Naive thymus-derived CD8-positive, alpha-beta T cell (primary cell): ENCODE results near the gene S1PR2. TPM values are rescaled to one million over a fixed set of nuclear protein-coding genes. Genes with fewer than 3 reads are reported as not detected.

Source experiments
- ATAC-seq, 2 donors: fragments of 150-1000 bp; cut with Tn5 transposase in 1 of 2; sonication (Bioruptor Pico), chemical (Tn5 transposase) in 1 of 2; 1 replicate in 1 of 2; 2 replicates in 1 of 2; pipeline ENCODE4 v1.10.0; 2021; ENCODE audit warnings: mild to moderate bottlenecking in 2 of 2, moderate library complexity in 2 of 2
- POLR2A ChIA-PET: fragments of 350-600 bp; sonication (Branson Sonifier 250); formaldehyde crosslinking; loops from one replicate; lab custom pipeline; 2021; ENCODE audit warnings: antibody characterized with exemption; lab: Charles Lee
- DNase-seq, 10 donors: peaks; one replicate each; pipeline versions ENCODE4 v3.0.0 to v3.0.0-alpha.2; 2020 to 2022
- H3K27ac Mint-ChIP-seq, 10 donors: one replicate each; pipeline ENCODE4 v1.8.0; 2020 to 2022; ENCODE audit warnings: mild to moderate bottlenecking in 10 of 10, mixed read lengths in 10 of 10, moderate library complexity in 4 of 10, inconsistent platforms in 1 of 10
- H3K27me3 Mint-ChIP-seq, 5 donors: one replicate each; pipeline ENCODE4 v1.8.0; 2021 to 2022; ENCODE audit warnings: mixed read lengths in 5 of 5
- H3K36me3 Mint-ChIP-seq, 3 donors: one replicate each; pipeline ENCODE4 v1.8.0; 2020 to 2022; ENCODE audit warnings: mixed read lengths in 3 of 3, mild to moderate bottlenecking in 2 of 3, inconsistent platforms in 1 of 3
- H3K4me1 Mint-ChIP-seq, 4 donors: one replicate each; pipeline ENCODE4 v1.8.0; 2021 to 2022; ENCODE audit warnings: mixed read lengths in 4 of 4
- H3K4me3 Mint-ChIP-seq, 10 donors: one replicate each; pipeline ENCODE4 v1.8.0; 2020 to 2022; ENCODE audit warnings: mild to moderate bottlenecking in 10 of 10, mixed read lengths in 10 of 10, moderate library complexity in 6 of 10, inconsistent platforms in 1 of 10
- H3K9me3 Mint-ChIP-seq, 9 donors: one replicate each; pipeline ENCODE4 v1.8.0; 2020 to 2022; ENCODE audit warnings: mixed read lengths in 9 of 9, mild to moderate bottlenecking in 3 of 9, inconsistent platforms in 1 of 9, moderate library complexity in 1 of 9
- polyA plus RNA-seq, 3 donors: library from polyadenylated mRNA; unstranded; fragments of 300-500 nt; fragmentation: Illumina TruSeq; gene quantifications; one replicate each; pipeline ENCODE4 v1.2.3, GENCODE V29; 2021
- total RNA-seq, 8 experiments: library from RNA in 2 of 8; stranded (reverse) in 2 of 8; gene quantifications; one replicate each; pipeline ENCODE4 v1.2.3 and lab custom pipeline; 2021 to 2026

S1PR2 gene, protein sequence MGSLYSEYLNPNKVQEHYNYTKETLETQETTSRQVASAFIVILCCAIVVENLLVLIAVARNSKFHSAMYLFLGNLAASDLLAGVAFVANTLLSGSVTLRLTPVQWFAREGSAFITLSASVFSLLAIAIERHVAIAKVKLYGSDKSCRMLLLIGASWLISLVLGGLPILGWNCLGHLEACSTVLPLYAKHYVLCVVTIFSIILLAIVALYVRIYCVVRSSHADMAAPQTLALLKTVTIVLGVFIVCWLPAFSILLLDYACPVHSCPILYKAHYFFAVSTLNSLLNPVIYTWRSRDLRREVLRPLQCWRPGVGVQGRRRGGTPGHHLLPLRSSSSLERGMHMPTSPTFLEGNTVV
- total RNA-seq (1 to 10 TPM; 3.0 TPM), polyA plus RNA-seq (under 1 TPM; 0.18 to 0.60 (median 0.48) TPM), total RNA-seq (lab: John Stamatoyannopoulos, UW) (5.4 to 26.8 (median 8.7) reads per million in 6 experiments)

- Mint-ChIP-seq H3K27ac (peak within 1 kb of the TSS in 9 of 10 donors; percentile 57 to 92 (median 83)), H3K4me3 (peak within 1 kb of the TSS; percentile 81 to 93 (median 86)), H3K9me3 (no peaks in the 10 kb centered on the region), H3K27me3 (no peaks in the 10 kb centered on the region), H3K36me3 (no peaks in the 10 kb centered on the region), H3K4me1 (peaks cover 9 to 38% (median 20%) of the 10 kb centered on the region in 4 donors)
- ATAC-seq: peak; percentile 64 to 67
- peak; percentile 53 to 80 (median 64) for DNase-seq
- POLR2A ChIA-PET: interaction anchor here (0.6 to 0.9 kb wide), 2 partner anchors 20 to 25 kb away, joined by 3 read pairs; no protein-coding TSS in a partner anchor
These were observed at the start of gene S1PR2 for GRCh38 chr19:10230861-10231611. Gene S1PR2, minus strand, starts transcription at chr19:10231331. Its CDS starts 6,426 bp downstream, at chr19:10224905.

DNA sequence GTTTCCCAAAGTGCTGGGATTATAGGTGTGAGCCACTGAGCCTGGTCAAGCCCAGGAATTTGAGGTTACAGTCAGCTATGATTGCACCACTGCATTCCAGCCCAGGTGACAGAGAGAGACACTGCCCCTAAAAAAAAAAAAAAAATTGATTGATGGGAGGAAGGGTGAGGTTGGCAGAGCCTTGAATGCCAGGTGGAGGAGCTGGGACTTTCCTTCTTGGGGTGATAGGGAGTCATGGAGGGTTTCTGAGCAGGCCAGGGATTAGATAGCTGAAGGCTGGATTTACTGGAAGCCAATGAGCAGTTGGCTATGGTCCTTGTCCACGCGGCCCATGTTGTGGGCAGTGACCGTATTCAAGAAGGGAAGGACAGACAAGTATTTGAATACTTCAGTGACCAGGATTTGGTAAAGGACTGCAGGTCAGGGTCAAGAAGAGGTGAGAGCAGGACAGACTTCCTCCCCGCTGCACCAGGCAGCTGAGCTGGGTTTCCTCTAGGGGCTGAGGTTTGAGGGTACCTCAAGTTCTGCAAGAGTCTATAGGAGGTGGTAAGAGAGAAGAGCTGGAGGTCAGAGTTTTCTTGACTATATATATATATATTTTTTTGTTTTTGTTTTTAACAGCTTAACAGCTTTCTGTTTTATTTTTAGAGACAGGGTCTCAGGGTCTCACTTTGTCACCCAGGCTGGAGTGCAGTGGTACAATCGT is 48.8 kb upstream of the S1PR2 start:
- Mint-ChIP-seq H3K36me3 (peaks cover under 1 to 49% (median 9%) of the 10 kb centered on the region in 3 donors), H3K27ac (peak overlapping the region in 9 of 10 donors; percentile 14 to 81 (median 68)), H3K9me3 (no peaks in the 10 kb centered on the region), H3K4me3 (peak overlapping the region in 3 of 10 donors; percentile 21 to 49 (median 35)), H3K27me3 (no peaks in the 10 kb centered on the region), H3K4me1 (peaks cover 4 to 16% (median 12%) of the 10 kb centered on the region in 4 donors)
- DNase-seq (no peak), ATAC-seq (no peak)
- POLR2A ChIA-PET: interaction anchor here (0.6 to 1.3 kb wide), 3 partner anchors 9 to 686 kb away, joined by 3 to 6 read pairs (median 4); partner anchors contain the start of genes ICAM1 and ICAM5

- H3K4me3 Mint-ChIP-seq: no peak overlapping the region
- peaks cover 0 to 47% (median 4%) of the 10 kb centered on the region in 3 donors for H3K36me3 Mint-ChIP-seq
- no peaks in the 10 kb centered on the region for H3K9me3 Mint-ChIP-seq
- peaks cover 6 to 16% (median 14%) of the 10 kb centered on the region in 4 donors for H3K4me1 Mint-ChIP-seq
- ATAC-seq: no peak
- no peaks in the 10 kb centered on the region for H3K27me3 Mint-ChIP-seq
- peak overlapping the region in 2 of 10 donors; percentile 22 to 70 for H3K27ac Mint-ChIP-seq
- POLR2A ChIA-PET: interaction anchor here (0.6 kb wide), 1 partner anchor 77 kb away, joined by 4 read pairs; no protein-coding TSS in a partner anchor
- no peak for DNase-seq
These were observed 47.8 kb upstream of the S1PR2 start for GRCh38 chr19:10278935-10279334.

DNA sequence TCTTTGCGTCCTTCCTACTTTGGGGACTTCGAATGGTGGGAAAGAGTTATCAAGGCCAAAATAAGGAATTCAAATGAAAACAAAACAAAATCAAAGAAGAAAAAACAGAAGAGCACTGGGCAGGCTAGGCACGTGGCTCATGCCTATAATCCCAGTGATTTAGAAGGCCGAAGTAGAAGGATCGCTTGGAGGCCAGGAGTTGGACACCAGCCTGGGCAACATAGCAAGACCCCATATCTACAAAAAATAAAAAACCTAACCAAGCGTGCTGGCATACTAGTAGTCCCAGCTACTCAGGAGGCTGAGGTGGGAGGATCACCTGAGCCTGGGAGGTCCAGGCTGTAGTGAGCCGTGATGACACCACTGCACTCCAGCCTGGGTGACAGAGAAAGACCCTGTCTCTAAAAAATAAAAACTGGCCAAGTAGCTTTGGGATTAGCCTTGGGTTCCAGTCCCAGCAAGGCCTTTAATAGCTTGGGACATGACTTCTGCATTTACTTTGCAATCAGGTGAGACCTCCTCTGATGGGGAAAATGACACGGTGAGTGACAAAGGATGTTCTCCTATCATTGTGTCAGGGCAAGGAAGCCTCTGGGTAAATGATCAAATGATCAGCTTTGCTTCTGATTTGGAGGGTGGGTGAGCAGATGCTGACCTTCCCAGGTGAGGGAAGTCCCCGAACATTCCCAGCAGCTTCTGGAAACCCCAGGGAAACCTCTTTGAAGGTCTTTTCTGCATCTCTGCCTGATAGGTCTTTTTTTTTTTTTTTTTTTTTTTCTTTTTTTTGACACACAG is 46.9 kb upstream of the S1PR2 start:
- H3K4me3 Mint-ChIP-seq: no peak overlapping the region
- no peak for ATAC-seq
- POLR2A ChIA-PET: no interaction called here
- no peaks in the 10 kb centered on the region for H3K27me3 Mint-ChIP-seq
- DNase-seq: no peak
- peak overlapping the region in 4 of 10 donors; percentile 15 to 70 (median 51) for H3K27ac Mint-ChIP-seq
- H3K9me3 Mint-ChIP-seq: no peaks in the 10 kb centered on the region
- peaks cover 0 to 39% (median 3%) of the 10 kb centered on the region in 3 donors for H3K36me3 Mint-ChIP-seq
- peaks cover 6 to 17% (median 15%) of the 10 kb centered on the region in 4 donors for H3K4me1 Mint-ChIP-seq

DNA sequence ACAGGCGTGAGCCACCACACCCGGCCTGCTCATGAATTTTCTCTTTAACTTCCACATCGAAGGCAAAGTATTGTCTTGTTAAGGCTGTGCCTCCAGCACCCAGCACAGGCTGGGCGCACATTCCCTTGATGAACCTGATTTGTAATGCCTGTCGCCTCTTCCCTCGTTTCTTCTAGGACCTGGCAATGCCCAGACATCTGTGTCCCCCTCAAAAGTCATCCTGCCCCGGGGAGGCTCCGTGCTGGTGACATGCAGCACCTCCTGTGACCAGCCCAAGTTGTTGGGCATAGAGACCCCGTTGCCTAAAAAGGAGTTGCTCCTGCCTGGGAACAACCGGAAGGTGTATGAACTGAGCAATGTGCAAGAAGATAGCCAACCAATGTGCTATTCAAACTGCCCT is 43.5 kb upstream of the S1PR2 start:
- Mint-ChIP-seq H3K27ac (peak overlapping the region in 6 of 10 donors; percentile 39 to 81 (median 70)), H3K9me3 (no peaks in the 10 kb centered on the region), H3K36me3 (peaks cover 0 to 26% (median 3%) of the 10 kb centered on the region in 3 donors), H3K4me1 (peaks cover 6 to 33% (median 26%) of the 10 kb centered on the region in 4 donors), H3K4me3 (peak overlapping the region in 2 of 10 donors; percentile 17 to 36), H3K27me3 (no peaks in the 10 kb centered on the region)
- DNase-seq: no peak
- POLR2A ChIA-PET: no interaction called here
- ATAC-seq: no peak

- peak overlapping the region; percentile 76 to 88 (median 84) for H3K4me3 Mint-ChIP-seq
- peaks cover 0 to 13% (median 0%) of the 10 kb centered on the region in 3 donors for H3K36me3 Mint-ChIP-seq
- no peaks in the 10 kb centered on the region for H3K9me3 Mint-ChIP-seq
- peak overlapping the region; percentile 75 to 92 (median 88) for H3K27ac Mint-ChIP-seq
- no peaks in the 10 kb centered on the region for H3K27me3 Mint-ChIP-seq
- POLR2A ChIA-PET: interaction anchor here (0.7 to 3.8 kb wide), 13 partner anchors 9 to 165 kb away, joined by 3 to 52 read pairs (median 6); partner anchors contain the start of genes ICAM5, MRPL4, PPAN and RAVER1
- peaks cover 6 to 30% (median 25%) of the 10 kb centered on the region in 4 donors for H3K4me1 Mint-ChIP-seq
- DNase-seq (peak in 1 of 10 donors; percentile 42), ATAC-seq (no peak)
These were observed 40.5 kb upstream of the S1PR2 start for GRCh38 chr19:10271543-10272086.

DNA sequence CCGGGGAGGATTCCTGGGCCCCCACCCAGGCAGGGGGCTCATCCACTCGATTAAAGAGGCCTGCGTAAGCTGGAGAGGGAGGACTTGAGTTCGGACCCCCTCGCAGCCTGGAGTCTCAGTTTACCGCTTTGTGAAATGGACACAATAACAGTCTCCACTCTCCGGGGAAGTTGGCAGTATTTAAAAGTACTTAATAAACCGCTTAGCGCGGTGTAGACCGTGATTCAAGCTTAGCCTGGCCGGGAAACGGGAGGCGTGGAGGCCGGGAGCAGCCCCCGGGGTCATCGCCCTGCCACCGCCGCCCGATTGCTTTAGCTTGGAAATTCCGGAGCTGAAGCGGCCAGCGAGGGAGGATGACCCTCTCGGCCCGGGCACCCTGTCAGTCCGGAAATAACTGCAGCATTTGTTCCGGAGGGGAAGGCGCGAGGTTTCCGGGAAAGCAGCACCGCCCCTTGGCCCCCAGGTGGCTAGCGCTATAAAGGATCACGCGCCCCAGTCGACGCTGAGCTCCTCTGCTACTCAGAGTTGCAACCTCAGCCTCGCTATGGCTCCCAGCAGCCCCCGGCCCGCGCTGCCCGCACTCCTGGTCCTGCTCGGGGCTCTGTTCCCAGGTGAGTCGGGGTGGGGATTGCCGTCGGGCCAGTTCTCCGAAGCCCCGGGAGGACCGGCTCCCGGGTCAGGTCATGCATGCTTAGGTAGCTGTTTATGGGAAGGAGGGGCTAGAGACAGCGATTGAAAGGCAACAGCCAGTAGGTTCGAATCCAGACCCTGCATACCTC is 39.7 kb upstream of the S1PR2 start, which contains the start of gene ICAM1:
Gene ICAM1 (plus strand): TSS at position 505 of the 779 bp plus-strand sequence. CDS start 40 bp downstream, at position 545.
- DNase-seq (peak; percentile 41 to 76 (median 60)), ATAC-seq (peak; percentile 61 to 64)
- peak within 1 kb of the TSS; percentile 75 to 92 (median 88) for H3K27ac Mint-ChIP-seq
- H3K9me3 Mint-ChIP-seq: no peaks in the 10 kb centered on the region
- H3K4me1 Mint-ChIP-seq: peaks cover 6 to 30% (median 25%) of the 10 kb centered on the region in 4 donors
- peak within 1 kb of the TSS; percentile 76 to 88 (median 84) for H3K4me3 Mint-ChIP-seq
- POLR2A ChIA-PET: interaction anchor here (0.5 to 3.8 kb wide), 23 partner anchors 9 to 164 kb away, joined by 3 to 52 read pairs (median 4); partner anchors contain the start of genes CDC37, ICAM5, MRPL4 and PPAN
- H3K27me3 Mint-ChIP-seq: no peaks in the 10 kb centered on the region
- H3K36me3 Mint-ChIP-seq: peaks cover 0 to 12% (median 0%) of the 10 kb centered on the region in 3 donors

DNA sequence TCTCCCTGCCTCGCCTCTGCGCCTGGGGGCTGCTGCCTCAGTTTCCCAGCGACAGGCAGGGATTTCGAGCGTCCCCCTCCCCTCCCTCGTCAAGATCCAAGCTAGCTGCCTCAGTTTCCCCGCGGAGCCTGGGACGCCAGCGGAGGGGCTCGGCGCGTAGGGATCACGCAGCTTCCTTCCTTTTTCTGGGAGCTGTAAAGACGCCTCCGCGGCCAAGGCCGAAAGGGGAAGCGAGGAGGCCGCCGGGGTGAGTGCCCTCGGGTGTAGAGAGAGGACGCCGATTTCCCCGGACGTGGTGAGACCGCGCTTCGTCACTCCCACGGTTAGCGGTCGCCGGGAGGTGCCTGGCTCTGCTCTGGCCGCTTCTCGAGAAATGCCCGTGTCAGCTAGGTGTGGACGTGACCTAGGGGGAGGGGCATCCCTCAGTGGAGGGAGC is 39.1 kb upstream of the S1PR2 start:
- Mint-ChIP-seq H3K4me3 (peak overlapping the region; percentile 76 to 88 (median 84)), H3K36me3 (peaks cover 0 to 8% (median 0%) of the 10 kb centered on the region in 3 donors), H3K4me1 (peaks cover 6 to 30% (median 25%) of the 10 kb centered on the region in 4 donors), H3K27me3 (no peaks in the 10 kb centered on the region), H3K9me3 (no peaks in the 10 kb centered on the region), H3K27ac (peak overlapping the region; percentile 60 to 92 (median 88))
- ATAC-seq (peak; percentile 56 to 59), DNase-seq (peak in 8 of 10 donors; percentile 40 to 80 (median 56))
- POLR2A ChIA-PET: interaction anchor here (0.7 to 3.8 kb wide), 15 partner anchors 10 to 135 kb away, joined by 3 to 52 read pairs (median 5); partner anchors contain the start of genes CDC37, ICAM5, MRPL4 and RAVER1

DNA sequence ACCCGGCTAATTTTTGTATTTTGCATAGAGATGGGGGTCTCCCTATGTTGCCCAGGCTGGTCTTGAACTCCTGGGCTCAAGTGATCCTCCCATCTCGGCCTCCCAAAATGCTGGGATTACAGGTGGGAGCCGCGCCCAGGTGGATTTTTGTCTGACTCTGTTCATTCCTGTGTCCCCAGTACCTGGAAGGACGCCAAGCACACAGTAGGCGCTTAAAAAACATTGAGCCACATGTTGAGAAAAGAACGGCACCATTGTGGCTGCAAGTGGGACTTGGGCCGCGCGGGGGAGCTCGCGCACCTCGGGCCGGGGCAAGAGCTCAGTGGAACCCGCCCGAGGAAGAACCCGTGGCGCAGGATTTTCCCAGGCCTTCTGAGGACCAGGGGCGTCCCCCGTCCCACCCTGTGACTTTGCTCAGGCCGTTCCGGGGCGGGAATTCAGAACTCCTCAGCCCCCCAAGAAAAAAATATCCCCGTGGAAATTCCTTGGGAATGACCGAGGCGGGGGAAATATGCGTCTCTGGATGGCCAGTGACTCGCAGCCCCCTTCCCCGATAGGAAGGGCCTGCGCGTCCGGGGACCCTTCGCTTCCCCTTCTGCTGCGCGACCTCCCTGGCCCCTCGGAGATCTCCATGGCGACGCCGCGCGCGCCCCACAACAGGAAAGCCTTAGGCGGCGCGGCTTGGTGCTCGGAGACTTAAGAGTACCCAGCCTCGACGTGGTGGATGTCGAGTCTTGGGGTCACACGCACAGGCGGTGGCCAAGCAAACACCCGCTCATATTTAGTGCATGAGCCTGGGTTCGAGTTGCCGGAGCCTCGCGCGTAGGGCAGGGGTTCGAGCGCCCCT is 38.4 kb upstream of the S1PR2 start:
- peak overlapping the region; percentile 72 to 92 (median 88) for H3K27ac Mint-ChIP-seq
- peaks cover 0 to 2% (median 0%) of the 10 kb centered on the region in 3 donors for H3K36me3 Mint-ChIP-seq
- H3K27me3 Mint-ChIP-seq: no peaks in the 10 kb centered on the region
- DNase-seq: peak; percentile 73 to 91 (median 85)
- peak; percentile 75 to 76 for ATAC-seq
- POLR2A ChIA-PET: interaction anchor here (0.6 to 3.8 kb wide), 11 partner anchors 10 to 134 kb away, joined by 3 to 52 read pairs (median 6); partner anchors contain the start of genes CDC37, ICAM5, RAVER1 and TYK2
- H3K4me1 Mint-ChIP-seq: peaks cover 4 to 30% (median 25%) of the 10 kb centered on the region in 4 donors
- H3K9me3 Mint-ChIP-seq: no peaks in the 10 kb centered on the region
- peak overlapping the region; percentile 76 to 88 (median 84) for H3K4me3 Mint-ChIP-seq
